ENCODE measurements around the gene DDX6.
"Not testable (repeated sequence)": the region's sequence is repeated elsewhere in the genome, so short reads cannot be mapped to it uniquely, and the experiment has no call there.

DDX6 gene, protein sequence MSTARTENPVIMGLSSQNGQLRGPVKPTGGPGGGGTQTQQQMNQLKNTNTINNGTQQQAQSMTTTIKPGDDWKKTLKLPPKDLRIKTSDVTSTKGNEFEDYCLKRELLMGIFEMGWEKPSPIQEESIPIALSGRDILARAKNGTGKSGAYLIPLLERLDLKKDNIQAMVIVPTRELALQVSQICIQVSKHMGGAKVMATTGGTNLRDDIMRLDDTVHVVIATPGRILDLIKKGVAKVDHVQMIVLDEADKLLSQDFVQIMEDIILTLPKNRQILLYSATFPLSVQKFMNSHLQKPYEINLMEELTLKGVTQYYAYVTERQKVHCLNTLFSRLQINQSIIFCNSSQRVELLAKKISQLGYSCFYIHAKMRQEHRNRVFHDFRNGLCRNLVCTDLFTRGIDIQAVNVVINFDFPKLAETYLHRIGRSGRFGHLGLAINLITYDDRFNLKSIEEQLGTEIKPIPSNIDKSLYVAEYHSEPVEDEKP

DNA sequence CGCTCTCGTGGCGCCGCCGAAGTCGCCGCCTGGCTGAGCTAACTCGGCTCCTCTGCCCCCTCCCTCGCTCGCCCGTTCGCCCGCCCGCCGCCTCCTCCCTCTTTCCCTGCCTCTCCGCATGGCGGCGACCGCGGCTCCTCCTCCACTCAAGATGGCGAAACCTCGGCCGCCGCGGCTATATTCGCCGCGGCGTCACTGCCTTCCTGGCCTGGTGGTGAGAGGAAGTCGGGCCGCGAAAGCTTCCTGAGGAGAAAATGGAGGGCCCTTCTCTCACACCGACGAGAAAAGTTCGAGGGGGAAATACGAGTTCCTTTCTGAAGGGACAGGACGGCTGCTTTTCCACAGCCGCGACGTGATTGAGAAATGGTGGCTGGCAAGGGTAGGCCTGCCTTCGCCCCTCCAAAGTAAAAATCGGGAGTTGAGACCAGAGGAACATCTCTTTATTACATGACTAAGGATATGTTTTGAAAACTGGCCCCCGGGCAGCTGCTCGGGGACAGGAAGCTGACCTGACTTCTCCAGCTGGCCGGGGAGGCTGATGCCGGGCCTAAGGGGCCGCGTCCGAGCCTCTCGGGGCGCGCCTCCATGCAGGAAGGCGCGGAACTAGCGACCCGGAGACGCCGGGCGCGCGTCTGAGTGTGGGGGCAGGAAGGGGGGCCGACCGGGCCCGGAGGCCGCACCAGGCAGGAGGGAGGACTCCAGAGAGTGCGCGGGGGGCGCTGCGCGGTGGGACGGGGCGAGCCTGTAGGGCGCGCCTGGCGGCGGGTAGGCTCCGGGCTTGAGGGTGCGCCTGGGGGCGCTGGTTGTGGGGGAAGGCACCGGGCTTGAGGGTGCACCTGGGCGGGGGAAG, at the start of gene DDX6:
Gene DDX6, minus strand, starts transcription at position 54 of the 850 bp plus-strand sequence. CDS start 4,913 bp downstream, outside the sequence.
- DNase-seq = peak; percentile 91

DNA sequence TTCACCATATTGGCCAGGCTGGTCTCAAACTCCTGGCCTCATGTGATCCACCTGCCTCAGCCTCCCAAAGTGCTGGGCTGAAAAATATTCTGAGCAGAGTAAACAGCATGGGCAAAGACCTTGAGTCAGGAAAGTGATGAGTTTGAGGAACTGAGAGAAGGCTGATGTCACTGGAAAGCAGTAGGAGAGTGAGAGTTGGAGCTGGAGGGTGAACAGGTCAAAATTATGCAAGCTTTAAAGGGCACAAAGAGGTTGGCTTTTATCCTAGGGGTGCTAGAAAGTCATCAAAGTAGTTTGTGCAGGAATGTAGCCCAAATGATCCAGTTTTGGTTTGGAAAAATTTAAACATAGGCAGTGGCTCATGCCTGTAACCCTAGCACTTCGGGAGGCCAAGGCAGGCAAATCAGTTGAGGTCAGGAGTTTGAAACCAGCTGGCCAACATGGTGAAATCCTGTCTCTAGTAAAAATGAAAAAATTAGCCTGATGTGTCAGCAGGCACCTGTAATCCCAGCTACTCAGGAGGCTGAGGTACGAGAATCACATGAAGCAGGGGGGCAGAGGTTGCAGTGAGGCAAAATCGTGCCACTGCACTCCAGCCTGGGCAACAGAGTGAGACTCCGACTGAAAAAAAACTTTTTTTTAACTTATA, 48.1 kb upstream of the DDX6 start:
- DNase-seq = no peak

DNA sequence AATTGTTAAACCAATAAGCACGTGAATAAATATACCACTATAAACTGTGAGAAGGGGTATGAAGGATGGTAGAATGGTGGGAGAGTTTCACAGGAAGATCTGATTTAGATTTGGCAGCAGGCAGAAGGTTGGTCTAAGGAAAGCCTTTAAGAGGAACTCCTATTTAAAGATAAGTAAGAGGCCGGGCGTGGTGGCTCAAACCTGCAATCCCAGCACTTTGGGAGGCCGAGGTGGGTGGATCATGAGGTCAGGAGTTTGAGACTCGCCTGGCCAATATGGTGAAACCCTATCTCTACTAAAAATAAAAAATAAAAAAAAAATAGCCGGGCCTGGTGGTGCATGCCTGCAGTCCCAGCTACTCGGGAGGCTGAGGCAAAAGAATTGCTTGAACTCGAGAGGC, 46.9 kb upstream of the DDX6 start:
- DNase-seq = no peak

DNA sequence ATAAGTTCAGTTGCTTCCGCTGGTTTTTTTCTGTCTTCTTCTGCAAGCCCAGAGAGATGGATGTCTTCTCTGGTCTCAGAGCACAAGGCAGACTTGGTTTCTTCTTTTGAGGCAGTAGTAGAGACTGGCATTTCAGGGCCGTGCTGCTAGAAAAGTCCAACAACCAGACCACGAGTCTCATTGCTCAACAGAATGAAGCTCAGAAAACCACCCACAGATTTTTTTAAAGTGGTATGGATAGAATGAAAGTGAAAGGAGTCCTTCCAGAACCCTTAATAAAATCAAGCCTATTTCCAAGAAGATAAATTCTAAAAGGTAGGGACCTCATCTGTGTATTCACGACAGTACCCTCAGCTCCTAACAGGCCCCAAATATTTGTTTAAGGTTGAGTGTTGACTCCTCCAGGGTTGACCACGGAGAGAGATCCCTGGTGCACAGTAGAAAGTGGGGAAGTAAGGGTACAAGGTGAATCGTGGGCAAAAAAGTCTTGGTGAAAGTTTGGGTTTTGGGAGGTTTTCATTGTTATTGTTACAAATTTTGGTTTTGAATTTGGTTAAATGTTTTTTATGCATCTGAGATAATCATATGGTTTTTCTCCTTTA, 43.6 kb upstream of the DDX6 start:
- DNase-seq = no peak

DNA sequence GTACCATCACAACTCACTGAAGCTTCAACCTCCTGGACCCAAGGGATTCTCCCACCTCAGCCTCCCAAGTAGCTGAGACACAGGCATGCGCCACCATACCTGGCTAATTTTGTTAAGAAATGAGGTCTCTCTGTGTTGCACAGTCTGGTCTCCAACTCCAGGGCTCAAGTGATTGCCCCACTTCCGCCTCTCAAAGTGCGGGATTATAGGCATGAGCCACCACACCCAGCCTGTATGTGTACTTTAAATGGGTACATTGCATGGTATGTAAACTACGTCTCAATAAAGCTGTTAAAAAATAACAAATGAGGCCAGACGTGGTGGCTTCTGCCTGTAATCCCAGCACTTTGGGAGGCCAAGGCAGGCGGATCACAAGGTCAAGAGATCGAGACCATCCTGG, 36.2 kb upstream of the DDX6 start:
- no peak for DNase-seq

DNA sequence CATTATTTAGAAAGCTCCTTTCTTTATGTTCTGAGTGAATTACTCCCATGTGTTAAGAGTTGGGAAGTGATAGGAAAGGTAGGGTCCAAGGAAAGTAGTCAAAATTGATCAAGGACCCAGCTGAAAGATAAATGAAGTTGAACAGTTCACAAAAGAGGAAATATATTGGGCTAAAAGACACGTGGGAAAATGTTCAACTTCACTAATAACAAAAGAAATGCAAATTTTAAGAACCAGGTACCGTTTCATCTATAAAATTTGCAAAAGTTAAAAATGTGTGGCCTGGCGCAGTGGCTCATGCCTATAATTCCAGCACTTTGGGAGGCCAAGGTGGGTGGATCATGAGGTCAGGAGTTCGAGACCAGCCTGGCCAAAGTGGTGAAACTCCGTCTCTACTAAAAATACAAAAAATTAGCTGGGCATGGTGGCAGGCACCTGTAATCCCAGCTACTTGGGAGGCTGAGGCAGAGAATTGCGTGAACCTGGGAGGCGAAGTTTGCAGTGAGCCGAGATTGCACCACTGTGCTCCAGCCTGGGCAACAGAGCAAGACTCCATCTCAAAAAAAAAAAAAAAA, 32.1 kb upstream of the DDX6 start:
- DNase-seq = not testable (repeated sequence)

DNA sequence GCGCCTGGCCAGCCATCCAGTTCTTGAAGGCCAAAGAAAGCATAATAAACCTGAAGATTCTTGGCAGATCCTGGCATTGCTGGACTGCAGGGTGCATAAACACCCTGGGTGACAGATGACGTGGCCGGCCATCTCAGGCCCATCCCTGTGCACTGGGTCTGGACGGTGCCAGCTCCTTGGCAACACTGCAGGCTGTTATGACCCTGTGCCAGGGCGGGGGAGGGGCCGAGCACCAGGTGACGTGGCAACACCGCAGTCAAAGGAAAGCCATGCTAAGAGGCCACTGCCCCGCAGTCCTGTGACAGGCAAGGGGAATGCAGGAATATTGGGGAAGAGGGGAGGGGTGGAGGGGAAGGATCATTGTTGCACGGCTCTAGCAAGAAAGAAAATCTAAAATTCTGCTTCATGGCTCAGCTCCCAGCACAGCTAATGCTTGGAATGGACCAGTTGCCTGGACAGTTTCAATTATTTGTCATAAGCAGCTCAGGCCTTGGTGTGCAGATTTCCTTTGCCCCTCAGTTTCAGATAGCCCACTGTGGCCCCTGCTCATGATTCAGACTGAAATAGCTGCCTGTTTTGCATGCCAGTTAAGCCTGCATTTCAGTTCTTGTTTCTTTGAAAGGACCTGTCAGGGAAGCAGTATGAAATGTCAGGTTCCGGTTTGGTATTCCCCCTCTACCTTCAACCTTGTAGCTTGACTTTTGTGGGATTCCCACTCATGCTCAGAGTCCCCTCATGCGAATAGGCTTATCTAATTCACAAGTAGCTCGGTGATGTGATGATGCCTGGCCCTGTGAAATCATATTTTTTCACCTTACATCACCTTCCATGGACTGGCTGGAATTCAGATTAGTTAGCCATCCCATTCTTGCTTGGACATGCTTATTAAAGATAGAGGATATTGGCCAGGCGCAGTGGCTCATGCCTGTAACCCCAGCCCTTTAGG, 29.7 kb upstream of the DDX6 start:
- peak; percentile 13 for DNase-seq

DNA sequence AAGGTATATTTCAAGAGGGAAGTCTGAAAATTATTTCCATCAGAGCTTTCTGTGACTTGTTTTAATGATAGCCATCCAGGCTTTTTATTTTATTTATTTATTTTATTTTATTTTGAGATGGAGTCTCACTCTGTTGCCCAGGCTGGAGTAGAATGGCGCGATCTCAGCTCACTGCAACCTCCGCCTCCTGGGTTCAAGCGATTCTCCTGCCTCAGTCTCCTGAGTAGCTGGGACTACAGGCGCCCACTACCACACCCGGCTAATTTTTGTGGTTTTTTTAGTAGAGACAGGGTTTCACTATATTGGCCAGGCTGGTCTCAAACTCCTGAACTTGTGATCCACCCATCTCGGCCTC, 29.0 kb upstream of the DDX6 start:
- DNase-seq = not testable (repeated sequence)

DNA sequence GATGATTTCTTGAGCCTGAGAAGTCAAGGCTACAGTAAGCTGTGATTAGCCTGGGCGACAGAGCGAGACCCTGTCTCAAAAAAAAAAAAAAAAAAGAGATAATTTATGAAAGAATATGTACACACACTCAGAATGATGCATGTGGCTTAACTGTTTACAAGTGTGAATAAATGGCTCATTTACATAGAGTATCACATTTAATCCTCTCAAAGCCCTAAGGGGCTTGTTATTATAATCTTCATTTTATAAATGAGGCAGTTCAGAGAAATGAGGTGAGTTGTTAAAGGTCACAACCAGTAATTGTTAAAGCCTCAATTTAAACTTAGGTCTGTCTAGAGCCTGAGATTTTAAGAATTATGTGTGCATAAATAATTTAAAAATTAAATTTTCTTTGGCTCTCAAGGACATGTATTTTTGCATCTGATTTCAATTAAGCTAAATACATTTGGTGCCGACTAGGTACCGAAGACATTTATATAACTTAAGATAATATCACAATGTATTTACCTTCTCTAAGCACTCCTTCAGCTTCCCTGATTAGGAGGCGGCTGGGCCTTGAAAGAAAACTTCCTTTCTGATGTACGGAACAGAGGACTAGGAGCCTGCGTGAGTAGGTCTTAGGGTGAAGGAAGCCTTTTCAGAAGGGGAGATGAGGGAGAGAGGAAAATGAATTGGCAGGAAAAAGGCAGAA, 28.5 kb upstream of the DDX6 start:
- no peak for DNase-seq

DNA sequence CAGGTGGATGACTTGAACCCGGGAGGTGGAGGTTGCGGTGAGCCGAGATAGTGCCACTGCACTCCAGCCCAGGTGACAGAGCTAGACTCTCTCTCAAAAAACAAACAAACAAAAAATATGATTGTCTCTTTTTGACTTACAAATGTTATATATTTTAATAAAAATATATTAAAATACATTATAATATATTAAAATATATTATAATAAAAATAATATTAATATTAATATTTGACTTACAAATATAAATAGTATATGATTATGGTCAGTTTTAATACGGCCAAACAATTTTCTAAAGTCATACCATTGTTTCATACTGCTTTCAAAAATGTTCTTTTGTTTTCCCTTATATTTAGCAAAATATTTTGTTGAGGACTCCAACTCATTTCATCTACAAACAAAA, 27.2 kb upstream of the DDX6 start:
- no peak for DNase-seq

DNA sequence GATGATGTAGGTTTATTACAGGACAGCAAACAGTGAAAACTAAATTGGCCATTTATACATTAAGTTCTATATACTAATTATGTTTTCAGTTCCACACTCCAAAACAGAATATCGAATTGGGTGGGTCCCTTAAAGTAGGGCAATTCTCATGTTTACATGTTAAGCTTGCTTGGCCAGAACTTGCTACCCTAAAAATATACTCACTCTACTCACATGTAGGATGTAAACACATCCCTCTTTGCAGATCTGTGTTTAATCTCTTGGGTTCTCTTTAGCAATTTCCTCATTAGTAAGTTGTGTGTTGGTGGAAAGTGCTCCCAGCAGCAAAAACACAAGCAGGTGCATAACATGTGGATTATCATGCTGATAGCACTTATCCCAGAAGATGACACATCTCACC, 22.6 kb upstream of the DDX6 start:
- no peak for DNase-seq

DNA sequence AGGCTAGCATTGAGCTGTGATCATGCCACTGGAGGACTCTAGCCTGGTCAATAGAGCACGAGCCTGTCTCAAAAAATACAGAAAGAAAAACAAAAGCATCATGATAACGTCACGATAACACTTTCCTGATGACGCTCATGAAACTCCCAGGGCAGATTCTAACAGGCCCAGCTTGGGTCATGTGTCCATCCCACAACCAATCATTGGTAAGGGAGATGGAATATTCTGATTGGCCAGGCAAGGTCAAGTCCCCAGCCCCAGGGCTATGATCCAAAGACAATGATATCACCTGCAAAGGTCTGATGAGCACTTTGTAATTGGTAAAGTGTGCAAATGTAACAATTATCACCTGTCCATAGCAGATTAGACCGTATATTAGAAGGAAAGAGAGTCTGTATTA, 21.5 kb upstream of the DDX6 start:
- DNase-seq = no peak

DNA sequence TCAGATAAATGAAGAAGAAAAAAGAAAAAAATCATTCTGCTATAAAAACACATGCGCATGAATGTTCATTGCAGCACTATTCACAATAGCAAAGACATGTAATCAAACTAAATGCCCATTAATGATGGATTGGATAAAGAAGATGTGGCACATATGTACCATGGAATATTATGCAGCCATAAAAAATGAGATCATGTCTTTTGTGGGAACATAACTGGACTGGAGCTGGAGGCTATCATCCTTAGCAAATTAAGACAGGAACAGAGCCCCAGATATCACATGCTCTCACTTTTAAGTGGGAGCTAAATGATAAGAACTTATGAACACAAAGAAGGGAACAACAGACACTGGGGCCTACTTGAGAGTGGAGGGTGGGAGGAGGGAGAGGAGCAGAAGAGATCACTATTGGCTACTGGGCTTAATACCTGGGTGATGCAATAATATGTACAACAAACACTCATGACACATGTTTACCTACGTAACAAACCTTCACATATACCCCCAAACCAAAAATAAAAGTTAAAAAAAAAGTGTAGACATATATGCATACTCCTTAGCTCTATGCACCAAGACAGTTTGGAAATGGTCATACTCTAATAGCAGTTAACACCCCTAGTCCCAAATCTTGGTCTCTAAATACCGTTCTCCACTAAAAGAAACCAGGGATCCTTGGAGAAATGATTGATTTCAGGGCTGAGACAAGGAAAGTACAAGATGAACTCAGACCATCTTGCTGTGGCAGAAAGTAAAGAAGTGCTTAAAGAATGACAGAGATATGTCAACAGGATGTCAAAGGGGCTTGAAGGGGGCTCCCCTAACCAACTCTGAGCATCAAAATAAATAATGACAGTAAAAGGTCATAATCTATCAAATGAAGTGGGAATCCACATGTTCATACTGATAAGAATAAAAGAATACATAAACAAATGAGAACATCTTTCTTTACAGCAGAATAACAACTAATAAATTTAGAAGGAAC, 17.1 kb upstream of the DDX6 start:
- no peak for DNase-seq

DNA sequence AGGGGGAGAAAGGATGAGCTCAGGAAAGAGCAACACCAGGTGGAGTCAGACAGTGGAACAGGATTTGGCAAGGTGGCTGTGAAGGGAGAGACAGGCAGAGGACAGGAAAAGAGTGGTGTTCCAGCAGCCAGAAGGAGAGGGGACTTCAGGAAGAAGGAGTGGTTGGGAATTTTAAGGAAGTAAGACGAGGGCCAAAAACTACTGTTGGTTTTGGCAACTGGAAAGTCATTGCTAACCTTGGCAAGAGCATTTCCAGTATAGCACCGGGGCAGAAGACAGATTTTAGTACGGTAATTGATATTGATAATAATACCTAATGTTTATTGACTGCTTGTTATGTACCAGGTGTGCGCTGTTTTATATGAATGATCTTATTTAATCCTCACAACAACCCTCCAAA, 15.4 kb upstream of the DDX6 start:
- no peak for DNase-seq

DNA sequence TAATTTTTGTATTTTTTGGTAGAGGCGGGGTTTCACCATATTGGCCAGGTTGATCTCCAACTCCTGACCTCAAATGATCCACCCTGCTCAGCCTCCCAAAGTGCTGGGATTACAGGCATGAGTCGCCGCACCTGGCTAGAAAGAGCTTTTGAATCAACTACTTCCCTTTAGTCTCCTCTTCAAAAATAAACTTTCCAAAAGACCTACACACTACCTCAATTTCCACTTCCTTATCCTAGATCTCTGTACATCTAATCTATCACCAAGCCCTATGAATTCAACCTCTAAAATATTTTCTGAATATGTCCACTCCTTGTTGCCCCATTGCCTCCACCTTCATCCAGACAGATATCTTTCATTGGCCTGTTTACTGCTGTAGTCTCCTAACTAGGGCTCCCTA, 13.1 kb upstream of the DDX6 start:
- no peak for DNase-seq

DNA sequence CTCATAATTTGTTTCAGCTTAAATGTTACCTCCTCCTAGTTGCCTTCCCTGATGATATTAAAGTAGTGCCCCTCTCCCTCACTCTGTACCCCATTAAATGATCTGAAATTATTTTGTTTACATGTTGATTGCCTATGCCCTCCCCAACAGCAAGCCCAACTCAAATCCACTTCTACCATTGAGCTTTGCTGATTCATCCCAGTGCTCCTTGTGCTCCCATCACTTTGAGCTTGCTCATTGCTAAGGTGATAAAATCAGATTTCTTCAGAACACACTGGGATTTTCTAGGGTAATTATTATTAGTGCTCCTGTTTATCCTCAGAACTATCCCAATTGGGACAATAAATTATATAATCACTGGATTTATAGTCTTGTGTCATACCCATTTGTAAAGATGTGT, 8.4 kb upstream of the DDX6 start:
- no peak for DNase-seq

DNA sequence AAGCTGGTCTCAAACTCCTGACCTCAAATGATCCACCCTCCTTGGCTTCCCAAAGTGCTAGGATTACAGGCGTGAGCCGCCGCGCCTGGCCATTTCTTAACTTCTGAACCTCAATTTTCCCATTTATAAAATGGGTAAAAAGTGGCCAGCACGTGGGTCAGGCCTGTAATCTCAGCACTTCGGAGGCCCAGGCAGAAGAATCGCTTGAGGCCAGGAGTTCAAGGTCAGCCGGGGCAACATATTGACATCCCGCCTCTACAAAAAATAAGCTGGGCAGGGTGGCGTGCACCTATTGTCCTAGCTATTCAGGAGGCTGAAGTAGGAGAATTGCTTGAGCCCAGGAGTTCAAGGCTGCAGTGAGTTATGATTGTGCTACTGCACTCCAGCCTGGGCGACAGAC, 6.5 kb upstream of the DDX6 start:
- DNase-seq = no peak

DNA sequence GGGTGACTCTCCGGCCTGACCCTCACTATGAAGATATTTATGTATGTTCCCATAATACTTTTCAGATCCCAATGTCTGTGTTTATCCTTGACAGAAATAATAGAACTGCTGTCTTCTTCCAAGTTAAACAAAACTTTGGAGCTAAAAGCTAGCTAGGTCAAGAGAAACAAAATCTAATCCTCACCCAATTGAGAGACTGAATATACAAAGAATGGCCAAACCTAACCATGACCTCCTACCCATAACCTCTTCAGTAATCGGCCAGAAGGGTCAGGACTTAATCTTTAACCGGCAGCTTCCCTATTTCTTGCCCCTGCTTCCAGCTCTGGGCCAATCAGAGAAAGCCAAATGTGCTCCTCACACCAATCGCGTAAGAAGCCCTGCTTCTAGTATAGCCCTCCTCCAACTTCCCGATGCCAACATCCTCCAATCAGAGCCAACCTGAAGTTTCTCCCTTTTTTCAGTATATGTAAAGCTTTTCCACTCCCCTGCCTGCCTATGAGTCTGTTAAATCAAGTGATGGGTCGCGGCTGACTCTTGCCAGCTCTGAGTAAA, 1.7 kb upstream of the DDX6 start:
- peak; percentile 79 for DNase-seq

DNA sequence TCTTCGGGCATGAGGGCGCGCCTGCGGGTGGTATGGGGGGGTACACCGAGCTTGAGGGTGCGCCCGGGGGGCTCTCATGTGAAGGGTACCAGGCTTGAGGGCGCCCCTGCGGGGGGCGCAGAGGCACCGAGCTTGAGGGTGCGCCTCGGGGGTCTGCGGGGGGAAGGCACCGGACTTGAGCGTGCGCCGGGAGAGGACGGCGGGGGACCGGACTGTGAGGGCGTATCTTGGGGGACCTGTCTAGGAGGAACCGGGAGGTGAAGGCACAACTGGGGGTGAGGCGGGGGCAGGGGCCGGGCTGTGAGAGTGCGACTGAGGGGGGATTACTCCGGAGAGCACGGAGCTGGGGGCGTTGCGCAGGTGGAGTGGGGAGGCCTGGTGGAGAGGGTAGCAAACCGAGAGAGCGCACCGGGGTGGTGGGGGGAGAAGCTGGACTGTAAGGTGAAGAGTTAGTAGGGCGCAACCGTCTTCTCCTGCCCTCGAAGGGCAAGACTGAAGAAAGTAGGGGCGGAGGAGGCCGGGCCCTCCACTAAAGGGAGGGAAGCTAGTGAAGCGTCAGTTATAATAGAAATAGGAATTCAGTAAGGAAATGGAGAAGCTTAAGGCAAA, 1.1 kb upstream of the DDX6 start:
- DNase-seq = peak; percentile 33

Measured in stimulated activated CD4-positive, alpha-beta T cell treated with anti-CD3 and anti-CD28 coated beads, Interleukin-4, amount 100 ng/mL, for 24 hours (primary cell).